GM19452 (cell line): ENCODE measurements around the gene MMP11.

Source experiments
- ATAC-seq: cut with Tn5 transposase; IDR thresholded peaks from one replicate; pipeline ENCODE4 v1.9.1; 2021; ENCODE audit not compliant: unreplicated experiment

The MMP11 gene

DNA sequence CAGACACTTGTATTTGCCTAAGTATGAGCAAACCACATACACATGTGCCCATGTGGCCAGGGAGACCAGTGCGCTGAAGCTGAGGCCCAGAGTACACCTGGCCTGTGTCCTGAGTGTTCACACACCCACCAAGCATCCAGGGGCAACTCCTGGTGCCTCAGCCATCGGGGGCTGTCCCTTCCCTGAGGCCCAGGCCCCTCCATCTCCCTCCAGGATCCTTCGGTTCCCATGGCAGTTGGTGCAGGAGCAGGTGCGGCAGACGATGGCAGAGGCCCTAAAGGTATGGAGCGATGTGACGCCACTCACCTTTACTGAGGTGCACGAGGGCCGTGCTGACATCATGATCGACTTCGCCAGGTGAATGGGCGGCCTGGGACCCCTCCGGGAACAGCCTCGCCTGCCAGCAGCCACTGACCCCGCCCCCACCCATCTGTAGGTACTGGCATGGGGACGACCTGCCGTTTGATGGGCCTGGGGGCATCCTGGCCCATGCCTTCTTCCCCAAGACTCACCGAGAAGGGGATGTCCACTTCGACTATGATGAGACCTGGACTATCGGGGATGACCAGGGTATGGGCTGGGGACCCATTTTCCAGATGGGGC, 7.6 kb downstream of the MMP11 start:
- ATAC-seq: no peak

DNA sequence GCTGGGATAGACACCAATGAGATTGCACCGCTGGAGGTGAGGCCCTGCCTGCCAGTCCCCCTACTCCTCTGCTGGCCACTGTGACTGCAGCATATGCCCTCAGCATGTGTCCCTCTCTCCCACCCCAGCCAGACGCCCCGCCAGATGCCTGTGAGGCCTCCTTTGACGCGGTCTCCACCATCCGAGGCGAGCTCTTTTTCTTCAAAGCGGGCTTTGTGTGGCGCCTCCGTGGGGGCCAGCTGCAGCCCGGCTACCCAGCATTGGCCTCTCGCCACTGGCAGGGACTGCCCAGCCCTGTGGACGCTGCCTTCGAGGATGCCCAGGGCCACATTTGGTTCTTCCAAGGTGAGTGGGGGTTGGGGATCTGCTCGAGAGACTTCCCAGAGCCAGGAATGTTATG, 8.4 kb downstream of the MMP11 start:
- no peak for ATAC-seq

DNA sequence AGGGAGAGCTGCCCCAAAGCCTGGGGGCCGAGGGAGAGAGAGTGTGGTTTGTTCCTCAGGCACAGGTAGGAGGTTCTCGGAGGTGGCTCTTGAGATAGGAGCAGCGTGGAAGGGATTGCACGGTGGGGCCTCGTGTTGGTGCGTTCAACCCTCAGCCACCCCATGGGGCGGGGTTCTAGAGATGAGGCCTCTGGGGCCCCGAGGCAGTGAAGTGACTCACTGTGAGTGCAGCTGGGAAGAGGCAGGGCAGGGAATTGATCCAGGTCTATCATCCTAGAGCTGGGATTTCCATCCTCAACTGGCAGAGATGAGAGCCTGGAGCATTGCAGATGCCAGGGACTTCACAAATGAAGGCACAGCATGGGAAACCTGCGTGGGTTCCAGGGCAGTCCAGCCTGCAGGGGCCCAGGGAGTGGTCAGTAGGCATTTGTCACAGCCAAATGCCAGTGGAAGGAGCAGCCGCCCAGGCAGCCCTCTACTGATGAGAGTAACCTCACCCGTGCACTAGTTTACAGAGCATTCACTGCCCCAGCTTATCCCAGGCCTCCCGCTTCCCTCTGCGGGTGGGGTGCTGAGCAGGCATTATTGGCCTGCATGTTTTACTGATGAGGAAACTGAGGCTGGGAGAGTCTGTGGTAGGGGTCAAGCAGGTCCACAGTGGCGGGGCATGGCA, 9.0 kb downstream of the MMP11 start:
- ATAC-seq: no peak

DNA sequence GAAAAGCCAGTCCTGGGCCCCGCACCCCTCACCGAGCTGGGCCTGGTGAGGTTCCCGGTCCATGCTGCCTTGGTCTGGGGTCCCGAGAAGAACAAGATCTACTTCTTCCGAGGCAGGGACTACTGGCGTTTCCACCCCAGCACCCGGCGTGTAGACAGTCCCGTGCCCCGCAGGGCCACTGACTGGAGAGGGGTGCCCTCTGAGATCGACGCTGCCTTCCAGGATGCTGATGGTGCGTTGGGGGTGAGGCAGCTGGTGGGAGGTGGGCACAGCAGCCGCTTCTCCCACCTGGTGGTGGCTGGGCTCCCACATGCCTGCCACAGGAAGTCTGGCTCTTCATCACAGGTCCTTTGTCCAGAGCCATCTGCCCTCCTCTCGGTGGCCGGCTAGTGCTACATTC, 9.6 kb downstream of the MMP11 start:
- ATAC-seq: no peak

DNA sequence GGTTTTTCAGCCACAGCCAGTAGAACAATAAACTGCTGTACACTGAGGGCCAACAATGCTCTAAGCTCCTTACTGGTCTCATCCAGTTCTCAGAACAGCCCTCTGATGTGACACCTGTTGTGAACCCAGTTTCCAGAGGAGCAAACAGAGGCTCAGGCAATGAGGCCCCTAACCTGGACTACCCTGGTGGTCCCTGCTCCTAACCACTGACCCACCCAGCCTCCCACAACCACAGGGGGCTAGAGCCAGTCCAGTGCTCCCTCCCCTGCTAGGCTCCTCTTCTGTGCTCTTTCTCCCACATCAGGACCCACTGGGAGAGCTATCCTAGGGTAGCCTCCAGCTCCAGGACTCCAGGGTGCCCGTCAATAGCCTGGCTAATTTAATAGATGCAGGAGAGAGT, 10.1 kb downstream of the MMP11 start:
- no peak for ATAC-seq

DNA sequence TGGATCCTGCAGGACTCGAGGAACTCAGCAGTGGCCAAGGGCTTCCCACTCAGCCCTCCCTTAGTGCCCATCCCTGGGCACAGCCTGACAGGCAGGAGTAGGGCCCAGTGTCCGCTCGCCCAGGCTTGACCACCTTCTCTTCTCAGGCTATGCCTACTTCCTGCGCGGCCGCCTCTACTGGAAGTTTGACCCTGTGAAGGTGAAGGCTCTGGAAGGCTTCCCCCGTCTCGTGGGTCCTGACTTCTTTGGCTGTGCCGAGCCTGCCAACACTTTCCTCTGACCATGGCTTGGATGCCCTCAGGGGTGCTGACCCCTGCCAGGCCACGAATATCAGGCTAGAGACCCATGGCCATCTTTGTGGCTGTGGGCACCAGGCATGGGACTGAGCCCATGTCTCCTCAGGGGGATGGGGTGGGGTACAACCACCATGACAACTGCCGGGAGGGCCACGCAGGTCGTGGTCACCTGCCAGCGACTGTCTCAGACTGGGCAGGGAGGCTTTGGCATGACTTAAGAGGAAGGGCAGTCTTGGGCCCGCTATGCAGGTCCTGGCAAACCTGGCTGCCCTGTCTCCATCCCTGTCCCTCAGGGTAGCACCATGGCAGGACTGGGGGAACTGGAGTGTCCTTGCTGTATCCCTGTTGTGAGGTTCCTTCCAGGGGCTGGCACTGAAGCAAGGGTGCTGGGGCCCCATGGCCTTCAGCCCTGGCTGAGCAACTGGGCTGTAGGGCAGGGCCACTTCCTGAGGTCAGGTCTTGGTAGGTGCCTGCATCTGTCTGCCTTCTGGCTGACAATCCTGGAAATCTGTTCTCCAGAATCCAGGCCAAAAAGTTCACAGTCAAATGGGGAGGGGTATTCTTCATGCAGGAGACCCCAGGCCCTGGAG, 10.9 kb downstream of the MMP11 start:
- ATAC-seq: no peak

DNA sequence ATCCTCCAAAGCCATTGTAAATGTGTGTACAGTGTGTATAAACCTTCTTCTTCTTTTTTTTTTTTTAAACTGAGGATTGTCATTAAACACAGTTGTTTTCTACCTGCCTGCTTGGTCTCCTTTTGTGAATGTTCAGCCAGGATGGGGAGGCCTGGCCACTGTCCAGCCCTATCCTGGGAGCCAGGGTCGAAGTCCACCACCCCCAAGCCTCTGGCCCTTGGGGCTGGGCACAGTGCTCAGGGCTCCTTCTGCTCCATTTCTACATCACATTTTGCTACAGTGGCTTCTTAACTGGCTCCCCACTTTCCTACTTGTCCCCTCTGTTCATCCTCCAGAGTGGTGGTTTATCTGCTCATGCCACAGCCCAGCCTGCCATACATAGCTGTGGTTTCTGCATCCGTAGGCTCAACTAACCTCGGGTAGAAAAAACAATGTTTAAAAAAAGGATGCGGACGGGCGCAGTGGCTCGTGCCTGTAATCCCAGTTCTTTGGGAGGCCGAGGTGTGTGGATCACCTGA, 11.6 kb downstream of the MMP11 start:
- ATAC-seq: no peak

DNA sequence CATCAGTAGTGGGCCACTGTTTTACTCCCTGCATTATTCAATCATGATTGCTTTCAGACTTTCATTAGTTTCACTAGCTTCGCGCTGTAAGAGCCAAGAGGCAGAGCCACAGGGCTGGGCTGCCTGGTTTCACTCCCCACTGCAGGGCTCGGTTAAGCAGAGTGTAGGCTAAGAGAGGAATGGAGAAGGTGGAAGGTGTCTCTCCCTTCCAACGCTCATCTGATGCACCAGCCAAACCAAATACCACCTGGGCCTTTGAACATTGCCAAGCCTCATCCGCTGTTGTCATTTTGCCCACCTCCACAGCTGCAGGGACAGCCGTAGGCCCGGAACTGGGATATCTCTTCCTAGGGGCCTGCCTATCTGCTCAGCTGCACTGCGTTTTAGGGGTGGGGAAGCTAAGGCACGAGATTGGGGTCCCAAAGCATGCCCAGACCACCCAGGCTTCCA, 13.6 kb downstream of the MMP11 start:
- no peak for ATAC-seq

DNA sequence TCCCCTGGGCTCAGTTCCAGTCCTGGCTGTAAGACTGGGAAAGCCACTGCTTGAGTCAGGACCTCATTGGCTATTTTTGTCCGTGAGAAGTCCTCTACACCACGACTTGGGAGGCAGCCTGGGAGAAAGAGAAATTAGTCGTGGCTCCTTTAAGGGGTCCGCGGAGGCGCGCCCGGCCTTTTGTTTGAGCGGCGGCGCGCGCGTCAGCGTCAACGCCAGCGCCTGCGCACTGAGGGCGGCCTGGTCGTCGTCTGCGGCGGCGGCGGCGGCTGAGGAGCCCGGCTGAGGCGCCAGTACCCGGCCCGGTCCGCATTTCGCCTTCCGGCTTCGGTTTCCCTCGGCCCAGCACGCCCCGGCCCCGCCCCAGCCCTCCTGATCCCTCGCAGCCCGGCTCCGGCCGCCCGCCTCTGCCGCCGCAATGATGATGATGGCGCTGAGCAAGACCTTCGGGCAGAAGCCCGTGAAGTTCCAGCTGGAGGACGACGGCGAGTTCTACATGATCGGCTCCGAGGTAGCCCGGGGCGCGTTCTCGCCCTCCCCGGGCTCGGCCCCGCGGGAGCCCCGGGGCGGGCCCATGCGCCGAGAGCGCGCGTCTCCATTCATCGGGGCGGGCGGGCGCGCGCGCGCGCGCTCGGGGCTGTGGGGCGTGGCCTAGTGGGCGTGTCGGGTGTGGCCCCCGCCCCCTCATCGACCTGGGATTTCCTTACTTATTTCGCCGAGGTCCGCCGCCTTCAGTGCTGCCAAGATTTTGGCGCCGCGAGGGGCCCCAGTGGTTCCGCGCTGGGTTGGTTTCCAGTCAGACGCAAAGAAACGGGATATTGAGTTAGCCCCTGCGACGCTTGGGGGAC, 14.3 kb downstream of the MMP11 start, which contains the start of gene SMARCB1:
TSS of gene SMARCB1 (plus strand) at position 215 of the 848 bp plus-strand sequence. CDS start at position 419, 204 bp downstream.
- ATAC-seq: peak; percentile 67

DNA sequence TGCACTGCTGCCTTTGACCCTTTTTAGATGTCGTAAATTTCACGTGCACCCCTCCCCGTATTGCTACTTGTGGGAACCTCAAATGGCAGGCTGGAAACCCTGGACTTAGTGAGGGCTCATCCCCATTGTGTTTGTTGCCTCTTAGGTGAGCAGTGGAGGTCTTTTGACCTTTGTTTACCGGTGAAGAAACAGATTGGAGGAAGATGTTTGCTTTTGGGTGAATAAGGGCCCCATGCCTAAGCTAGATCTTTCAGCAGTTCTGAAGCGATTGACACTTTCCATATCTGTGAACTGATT, 14.9 kb downstream of the MMP11 start:
- ATAC-seq: peak; percentile 15

DNA sequence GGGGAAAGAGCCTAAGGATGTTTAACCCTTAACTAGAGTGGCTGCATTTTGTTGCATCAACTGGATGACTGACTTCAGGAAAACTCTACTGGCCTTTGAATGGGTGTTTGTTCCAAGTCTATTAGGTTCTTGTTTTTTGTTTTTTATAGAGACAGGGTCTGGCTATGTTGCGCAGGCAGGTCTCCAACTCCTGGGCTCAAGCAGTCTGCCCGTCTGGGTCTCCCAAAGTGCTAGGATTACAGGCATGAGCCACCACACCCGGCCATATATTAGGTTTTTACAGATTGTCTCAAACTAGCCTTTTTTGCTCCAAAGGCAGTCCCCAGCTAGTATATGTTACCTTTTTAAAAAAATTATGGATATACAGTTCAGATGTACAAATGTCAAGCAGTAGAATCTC, 15.3 kb downstream of the MMP11 start:
- no peak for ATAC-seq

DNA sequence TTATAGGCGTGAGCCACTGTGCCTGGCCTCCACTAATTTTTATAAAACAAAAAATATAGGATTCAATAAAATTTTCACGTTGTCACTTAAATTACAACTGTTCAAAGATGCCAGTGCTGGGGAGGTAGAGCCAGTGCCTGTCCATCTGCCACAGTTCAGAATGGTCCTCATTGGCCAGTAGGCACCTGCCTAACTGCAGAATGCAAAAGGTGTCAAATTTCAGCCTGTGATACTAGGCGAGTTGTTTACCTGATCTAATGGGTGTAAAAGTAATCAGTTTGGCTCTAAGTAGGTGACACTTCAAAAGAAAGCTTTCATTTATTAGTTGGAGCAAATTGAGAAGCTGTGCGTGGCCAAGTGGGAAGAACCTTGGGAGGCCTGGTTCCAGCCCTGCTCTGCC, 16.5 kb downstream of the MMP11 start:
- ATAC-seq: no peak

DNA sequence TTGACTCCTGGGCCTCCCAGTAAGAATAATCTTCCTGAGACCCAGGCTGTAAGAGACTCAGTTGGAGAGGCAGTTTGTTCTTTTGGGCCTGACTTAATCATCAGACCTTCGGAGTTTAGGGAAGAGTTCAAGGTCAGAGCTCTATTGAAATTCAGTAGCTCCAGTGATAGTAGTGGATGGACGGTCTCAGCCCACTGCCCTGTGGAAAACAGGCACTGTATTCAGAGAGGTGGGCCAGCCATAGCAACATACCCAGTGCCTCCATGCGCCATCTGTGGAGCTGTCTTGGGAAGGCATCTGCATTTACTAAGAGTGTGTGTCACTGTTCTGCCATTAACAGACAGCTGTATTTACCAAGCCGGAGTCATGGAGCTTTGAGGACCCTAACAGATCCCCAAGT, 17.0 kb downstream of the MMP11 start:
- no peak for ATAC-seq

DNA sequence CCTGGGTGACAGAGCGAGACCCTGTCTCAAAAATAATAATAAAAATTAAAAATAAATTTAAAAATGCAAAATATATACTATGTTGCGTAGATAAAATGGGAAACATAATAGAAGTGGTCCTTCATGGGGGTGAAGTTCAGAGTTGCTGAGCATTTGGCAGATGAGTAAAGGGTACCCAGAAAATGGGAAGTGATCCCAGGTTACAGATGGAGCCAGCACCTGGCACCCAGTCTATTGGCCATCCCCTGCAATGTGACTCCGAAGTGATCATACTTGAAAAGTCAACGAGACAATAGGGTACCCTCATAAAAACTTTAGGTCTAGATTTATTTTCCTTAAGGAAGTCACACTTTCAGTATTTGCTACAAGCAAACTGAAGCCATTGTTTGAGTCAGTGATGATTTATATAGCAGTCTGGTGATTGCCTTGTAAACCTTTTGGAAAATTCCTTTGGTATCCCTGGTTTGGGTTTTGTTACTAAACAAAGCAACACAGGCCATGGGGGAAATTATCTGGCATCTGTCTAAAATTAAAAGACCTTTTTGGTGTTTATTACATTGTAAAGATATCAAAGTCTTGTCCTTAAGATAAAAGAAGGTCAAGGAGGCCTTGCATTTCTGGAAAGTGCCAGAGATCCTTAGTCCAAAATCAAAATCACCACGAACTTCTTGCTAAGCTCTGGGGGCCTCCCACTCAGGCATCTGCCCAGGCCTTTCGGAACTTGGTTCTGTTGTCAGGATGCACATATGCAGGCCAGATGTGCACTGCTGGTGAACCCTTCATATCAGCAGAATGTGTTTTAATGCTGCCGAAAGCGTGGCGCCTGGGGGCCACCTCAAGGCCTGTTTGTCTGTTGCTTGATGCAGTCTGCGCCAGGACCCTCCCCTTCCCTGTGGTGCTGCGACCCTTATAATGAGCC, 18.4 kb downstream of the MMP11 start:
- no peak for ATAC-seq

DNA sequence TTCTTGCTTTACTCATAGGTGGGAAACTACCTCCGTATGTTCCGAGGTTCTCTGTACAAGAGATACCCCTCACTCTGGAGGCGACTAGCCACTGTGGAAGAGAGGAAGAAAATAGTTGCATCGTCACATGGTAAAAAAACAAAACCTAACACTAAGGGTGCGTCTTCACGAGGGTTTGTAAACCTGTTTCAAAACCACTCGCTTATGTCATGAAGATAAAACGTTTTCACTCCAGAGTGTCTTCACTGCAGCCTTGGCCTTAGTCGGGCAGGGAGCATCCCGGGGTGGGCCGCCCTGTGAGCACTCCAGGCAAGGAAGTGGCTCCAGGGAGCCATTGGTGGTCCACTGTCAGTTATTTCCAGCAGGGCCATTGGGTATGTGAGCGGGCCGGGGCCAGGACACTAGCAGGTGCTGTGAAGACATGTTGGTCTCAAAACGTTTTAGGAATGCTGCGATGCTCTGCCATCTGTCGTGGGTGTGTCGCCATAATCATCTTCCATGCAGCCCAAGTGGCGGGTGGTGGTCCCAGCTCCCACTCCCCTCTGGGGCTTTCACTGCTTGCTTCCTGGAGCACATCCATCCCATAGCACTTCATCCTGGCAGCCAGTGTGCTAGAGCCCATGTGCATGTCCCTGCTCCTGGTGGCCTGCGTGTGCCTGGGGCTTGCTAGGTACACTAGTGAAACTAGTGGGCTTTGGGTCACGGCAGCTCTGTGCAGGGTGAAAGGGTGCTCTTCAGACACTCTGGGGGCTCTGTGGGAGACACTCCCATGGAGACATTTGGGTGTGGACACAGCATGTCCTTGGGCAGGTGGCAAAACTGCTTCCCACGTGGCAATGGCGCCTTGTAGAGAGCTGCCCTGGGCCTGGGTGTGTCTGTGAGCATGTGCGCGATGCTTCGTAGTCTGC, 19.3 kb downstream of the MMP11 start:
- no peak for ATAC-seq

DNA sequence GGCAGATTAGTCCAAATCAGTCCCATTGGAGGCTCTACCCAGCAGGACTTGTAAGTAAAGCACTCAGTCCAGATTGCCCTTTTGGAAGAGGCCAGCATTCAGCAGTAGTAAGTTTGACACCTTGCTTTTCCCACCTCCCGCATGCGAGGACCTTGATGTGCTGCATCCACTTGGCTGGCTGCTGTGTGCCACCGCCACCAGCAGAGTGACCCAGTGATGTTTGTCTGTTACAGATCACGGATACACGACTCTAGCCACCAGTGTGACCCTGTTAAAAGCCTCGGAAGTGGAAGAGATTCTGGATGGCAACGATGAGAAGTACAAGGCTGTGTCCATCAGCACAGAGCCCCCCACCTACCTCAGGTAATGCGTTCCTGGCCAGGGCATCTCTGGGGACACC, 20.7 kb downstream of the MMP11 start:
- ATAC-seq: no peak

DNA sequence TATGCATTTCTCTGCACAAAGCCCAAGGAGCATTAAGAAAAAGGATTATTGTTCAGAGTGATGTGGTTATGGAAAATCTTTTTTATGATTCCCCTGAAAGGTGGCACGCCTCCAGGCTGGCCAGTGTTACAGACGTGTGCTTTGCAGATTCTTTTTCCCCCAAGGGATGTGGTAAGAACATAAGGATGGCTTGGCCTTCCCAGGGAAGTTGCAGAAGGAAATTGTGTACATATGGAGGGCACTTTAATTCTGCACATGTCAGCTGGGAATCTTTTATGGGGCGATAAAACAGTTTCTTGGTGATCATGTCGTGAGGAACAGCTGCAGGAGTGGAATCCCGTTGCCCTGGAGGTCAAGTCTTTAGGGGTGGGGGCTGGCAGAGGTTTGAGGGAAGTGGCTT, 23.8 kb downstream of the MMP11 start:
- ATAC-seq: no peak

DNA sequence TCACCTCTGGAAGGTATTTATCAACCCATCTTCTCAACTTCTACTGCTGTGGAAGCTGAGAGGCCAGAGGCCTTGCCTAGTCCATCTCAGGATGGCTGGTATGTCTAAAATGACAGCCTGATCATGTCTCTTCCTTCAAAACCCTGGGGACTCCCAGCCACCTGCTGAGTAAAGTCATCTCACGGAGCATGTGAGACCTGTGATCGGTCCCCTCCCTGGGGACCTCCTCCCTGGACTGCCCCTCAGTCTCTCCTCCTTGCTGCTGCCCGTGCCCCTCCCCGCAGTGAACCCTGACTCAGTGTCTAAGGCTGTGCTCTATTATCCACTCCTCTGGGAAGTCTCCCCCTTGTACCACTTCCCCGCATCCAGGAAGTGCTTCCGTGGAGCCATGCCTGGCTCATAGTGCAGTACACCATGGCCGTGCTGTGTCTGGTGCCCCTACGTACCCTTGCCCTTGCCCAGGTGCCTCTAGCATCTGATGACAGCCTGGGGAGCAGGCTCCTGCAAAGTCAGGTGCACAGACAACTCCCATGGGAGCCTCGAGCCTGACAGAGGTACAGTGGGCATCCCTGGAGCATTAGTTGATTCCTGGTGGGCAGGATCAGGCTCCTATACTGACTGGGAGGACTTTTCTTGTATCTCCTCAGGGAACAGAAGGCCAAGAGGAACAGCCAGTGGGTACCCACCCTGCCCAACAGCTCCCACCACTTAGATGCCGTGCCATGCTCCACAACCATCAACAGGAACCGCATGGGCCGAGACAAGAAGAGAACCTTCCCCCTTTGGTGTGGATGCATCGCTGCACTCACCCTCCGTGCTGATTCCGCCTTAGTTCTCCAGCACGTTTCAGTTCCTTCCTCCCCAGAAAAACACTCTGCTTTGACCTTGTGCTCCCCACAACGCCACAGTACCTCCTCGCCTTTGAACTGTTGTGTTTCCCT, 27.9 kb downstream of the MMP11 start:
- ATAC-seq: peak; percentile 66
